LNCAP (cell line): ENCODE measurements around the gene HCFC1.

Source experiments
- CTCF ChIP-seq: fragments of 450-650 bp; IDR thresholded peaks from 2 replicates; pipeline ENCODE4 v1.5.1; 2017; ENCODE audit warnings: mild to moderate bottlenecking

The HCFC1 gene

GRCh38 chrX:153934762-153935325 is 36.8 kb downstream of the HCFC1 start, which contains the start of gene NAA10:
TSS of gene NAA10 (minus strand) at chrX:153935037. CDS start at chrX:153934904, 133 bp downstream.
- no peak for TF ChIP-seq CTCF

- no peak for TF ChIP-seq CTCF
Measured at GRCh38 chrX:153934148-153934761, 37.4 kb downstream of the HCFC1 start.

- no peak for TF ChIP-seq CTCF
Measured at GRCh38 chrX:153933748-153934147, 37.9 kb downstream of the HCFC1 start.

- TF ChIP-seq CTCF: no peak
Measured at GRCh38 chrX:153932220-153932915, 39.2 kb downstream of the HCFC1 start.

GRCh38 chrX:153931748-153932147 is 39.9 kb downstream of the HCFC1 start:
- TF ChIP-seq CTCF: no peak

- TF ChIP-seq CTCF: no peak
Measured at GRCh38 chrX:153931151-153931550, 40.5 kb downstream of the HCFC1 start.

- TF ChIP-seq CTCF: no peak
Measured at GRCh38 chrX:153930011-153930910, 41.4 kb downstream of the HCFC1 start.
